ENCODE measurements around the gene OARD1. TPM values are rescaled to one million over a fixed set of nuclear protein-coding genes. Genes with fewer than 3 reads are reported as not detected.

The OARD1 gene
- total RNA-seq, 1 experiment from 2014 or later = 33.2 TPM

- H3K27ac Mint-ChIP-seq (ENCODE audit: unreplicated experiment) = no peak within 1 kb of the TSS
- CTCF ChIA-PET = interaction anchor here (1.0 to 1.4 kb wide), 2 partner anchors 12 to 15 kb away, joined by 4 read pairs; no protein-coding TSS in a partner anchor
These were observed 19.1 kb downstream of the OARD1 start, which contains the start of gene APOBEC2 for GRCh38 chr6:41053041-41053440. APOBEC2 (plus strand) TSS chr6:41053202; CDS start chr6:41053348, 146 bp downstream.

GRCh38 chr6:41051873-41052272, 20.3 kb downstream of the OARD1 start:
- CTCF ChIA-PET = no interaction called here
- H3K27ac Mint-ChIP-seq (ENCODE audit: unreplicated experiment) = no peak overlapping the region
- H3K4me3 Mint-ChIP-seq (ENCODE audit: low read depth, unreplicated experiment) = no peak overlapping the region
- TF ChIP-seq CTCF (IDR thresholded peaks at IDR 0.05; ENCODE audit: unreplicated experiment) = no peak
- no peaks in the 10 kb centered on the region for H3K36me3 Mint-ChIP-seq (ENCODE audit: insufficient read depth, unreplicated experiment)
- intact Hi-C loops (cut with micrococcal nuclease; ENCODE audit: unreplicated experiment) = no loop called here
- no TSS peak for BruUV-seq (replicated peaks)
- H3K27me3 Mint-ChIP-seq (ENCODE audit: unreplicated experiment) = no peaks in the 10 kb centered on the region
- no peak for DNase-seq
- no peaks in the 10 kb centered on the region for H3K9me3 Mint-ChIP-seq (ENCODE audit: low read depth, unreplicated experiment)
- peaks cover 11% of the 10 kb centered on the region for H3K4me1 Mint-ChIP-seq (ENCODE audit: low read depth, unreplicated experiment)

More at GRCh38 chr6:41053041-41053440, 19.1 kb downstream of the OARD1 start, which contains the start of gene APOBEC2:
- H3K4me1 Mint-ChIP-seq (ENCODE audit: low read depth, unreplicated experiment) = peaks cover 10% of the 10 kb centered on the region
- no peaks in the 10 kb centered on the region for H3K9me3 Mint-ChIP-seq (ENCODE audit: low read depth, unreplicated experiment)
- intact Hi-C loops (cut with micrococcal nuclease; ENCODE audit: unreplicated experiment) = no loop called here
- no TSS peak for BruUV-seq (replicated peaks)
- H3K4me3 Mint-ChIP-seq (ENCODE audit: low read depth, unreplicated experiment) = no peak within 1 kb of the TSS
- H3K36me3 Mint-ChIP-seq (ENCODE audit: insufficient read depth, unreplicated experiment) = no peaks in the 10 kb centered on the region
- no peak for TF ChIP-seq CTCF (IDR thresholded peaks at IDR 0.05; ENCODE audit: unreplicated experiment)
- H3K27me3 Mint-ChIP-seq (ENCODE audit: unreplicated experiment) = no peaks in the 10 kb centered on the region
- DNase-seq = no peak

GRCh38 chr6:41050536-41050935, 21.6 kb downstream of the OARD1 start:
- no peak for TF ChIP-seq CTCF (IDR thresholded peaks at IDR 0.05; ENCODE audit: unreplicated experiment)
- H3K9me3 Mint-ChIP-seq (ENCODE audit: low read depth, unreplicated experiment) = no peaks in the 10 kb centered on the region
- H3K27ac Mint-ChIP-seq (ENCODE audit: unreplicated experiment) = no peak overlapping the region
- no TSS peak for BruUV-seq (replicated peaks)
- H3K36me3 Mint-ChIP-seq (ENCODE audit: insufficient read depth, unreplicated experiment) = no peaks in the 10 kb centered on the region
- H3K4me1 Mint-ChIP-seq (ENCODE audit: low read depth, unreplicated experiment) = peaks cover 11% of the 10 kb centered on the region
- DNase-seq = no peak
- intact Hi-C loops (cut with micrococcal nuclease; ENCODE audit: unreplicated experiment) = no loop called here
- CTCF ChIA-PET = interaction anchor here (2.5 kb wide), 1 partner anchor 11 kb away, joined by 5 read pairs; the partner anchor contains the start of gene UNC5CL
- H3K4me3 Mint-ChIP-seq (ENCODE audit: low read depth, unreplicated experiment) = no peak overlapping the region
- no peaks in the 10 kb centered on the region for H3K27me3 Mint-ChIP-seq (ENCODE audit: unreplicated experiment)

GRCh38 chr6:41049955-41050354, 22.2 kb downstream of the OARD1 start:
- Mint-ChIP-seq H3K4me3 (ENCODE audit: low read depth, unreplicated experiment) (no peak overlapping the region), H3K27me3 (ENCODE audit: unreplicated experiment) (no peaks in the 10 kb centered on the region), H3K9me3 (ENCODE audit: low read depth, unreplicated experiment) (no peaks in the 10 kb centered on the region), H3K36me3 (ENCODE audit: insufficient read depth, unreplicated experiment) (no peaks in the 10 kb centered on the region), H3K4me1 (ENCODE audit: low read depth, unreplicated experiment) (peaks cover 11% of the 10 kb centered on the region), H3K27ac (ENCODE audit: unreplicated experiment) (no peak overlapping the region)
- BruUV-seq (replicated peaks) = no TSS peak
- no peak for TF ChIP-seq CTCF (IDR thresholded peaks at IDR 0.05; ENCODE audit: unreplicated experiment)
- no peak for DNase-seq
- CTCF ChIA-PET = interaction anchor here (2.5 kb wide), 1 partner anchor 11 kb away, joined by 5 read pairs; the partner anchor contains the start of gene UNC5CL
- intact Hi-C loops (cut with micrococcal nuclease; ENCODE audit: unreplicated experiment) = no loop called here

Data from Calu3 (cell line).